ENCODE results near the gene NAPG. TPM values are rescaled to one million over a fixed set of nuclear protein-coding genes. Genes with fewer than 3 reads are reported as not detected.

NAPG gene
- total and polyA plus RNA-seq, 9 of the 15 experiments (the other 6 are each of a cell fraction or from before 2014, with no cell fraction given), result 31.6 to 63.3 (median 50.9) TPM

DNA sequence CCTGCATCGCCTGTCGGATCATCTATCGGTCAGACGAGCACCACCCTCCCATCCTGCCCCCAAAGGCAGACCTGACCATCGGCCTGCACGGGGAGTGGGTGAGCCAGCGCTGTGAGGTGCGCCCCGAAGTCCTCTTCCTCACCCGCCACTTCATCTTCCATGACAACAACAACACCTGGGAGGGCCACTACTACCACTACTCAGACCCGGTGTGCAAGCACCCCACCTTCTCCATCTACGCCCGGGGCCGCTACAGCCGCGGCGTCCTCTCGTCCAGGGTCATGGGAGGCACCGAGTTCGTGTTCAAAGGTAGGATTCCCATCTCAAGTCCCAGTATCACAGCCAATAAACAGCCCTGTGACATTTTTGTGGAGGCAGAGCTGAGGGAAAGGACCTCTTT, 40.4 kb upstream of the NAPG start:
- Histone ChIP-seq H3K4me1 (replicated peaks in 1 of 2; ENCODE audit: control insufficient read depth in 2 of 2, insufficient read depth in 2 of 2, low read length in 2 of 2) (no peaks in the 10 kb centered on the region), H2AFZ (ENCODE audit: low read depth, low read length) (no peak overlapping the region), H3K36me3 (ENCODE audit: control insufficient read depth, insufficient read depth, low read length) (no peaks in the 10 kb centered on the region), H3K4me2 (ENCODE audit: insufficient read depth, low read length) (no peak overlapping the region), H3K9ac (ENCODE audit: insufficient read depth in 1 of 2, low read depth in 2 of 2, low read length in 2 of 2) (no peak overlapping the region; a peak in 1 of 4 replicates), H3K9me1 (ENCODE audit: control insufficient read depth, insufficient read depth, low read length) (no peaks in the 10 kb centered on the region), H3K4me3 (no peak overlapping the region), H3K27me3 (ENCODE audit: control insufficient read depth in 2 of 2, insufficient read depth in 2 of 2, low read length in 2 of 2) (peaks cover 41 to 51% of the 10 kb centered on the region in 2 experiments), H3K27ac (ENCODE audit: extremely low read depth, low read depth, low read length) (no peak overlapping the region), H3K79me2 (ENCODE audit: control insufficient read depth, insufficient read depth, low read length) (no peaks in the 10 kb centered on the region), H3K9me3 (replicated peaks; ENCODE audit: control insufficient read depth, insufficient read depth, low read depth, low read length) (no peaks in the 10 kb centered on the region), H4K20me1 (replicated peaks; ENCODE audit: control insufficient read depth, insufficient read depth, low read length) (no peaks in the 10 kb centered on the region; the same call in 1 of the 2 replicates)
- in situ Hi-C loops (cut with MboI), result no loop called here
- intact Hi-C loops (cut with micrococcal nuclease), result no loop called here
- no peak for ATAC-seq
- no peak for FAIRE-seq
- POLR2A ChIA-PET, result no interaction called here
- BruUV-seq (replicated peaks), result no TSS peak
- TF ChIP-seq, protein P1, sequence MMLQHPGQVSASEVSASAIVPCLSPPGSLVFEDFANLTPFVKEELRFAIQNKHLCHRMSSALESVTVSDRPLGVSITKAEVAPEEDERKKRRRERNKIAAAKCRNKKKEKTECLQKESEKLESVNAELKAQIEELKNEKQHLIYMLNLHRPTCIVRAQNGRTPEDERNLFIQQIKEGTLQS (IDR thresholded peaks at IDR 0.05), result no peak
- TF ChIP-seq, protein P1 (CRISPR knock-in tag; conservative IDR thresholded peaks at IDR 0.05), result no peak
- no peak for TF ChIP-seq ZKSCAN8 (CRISPR knock-in tag; IDR thresholded peaks at IDR 0.05)
- TF ChIP-seq, protein P2, sequence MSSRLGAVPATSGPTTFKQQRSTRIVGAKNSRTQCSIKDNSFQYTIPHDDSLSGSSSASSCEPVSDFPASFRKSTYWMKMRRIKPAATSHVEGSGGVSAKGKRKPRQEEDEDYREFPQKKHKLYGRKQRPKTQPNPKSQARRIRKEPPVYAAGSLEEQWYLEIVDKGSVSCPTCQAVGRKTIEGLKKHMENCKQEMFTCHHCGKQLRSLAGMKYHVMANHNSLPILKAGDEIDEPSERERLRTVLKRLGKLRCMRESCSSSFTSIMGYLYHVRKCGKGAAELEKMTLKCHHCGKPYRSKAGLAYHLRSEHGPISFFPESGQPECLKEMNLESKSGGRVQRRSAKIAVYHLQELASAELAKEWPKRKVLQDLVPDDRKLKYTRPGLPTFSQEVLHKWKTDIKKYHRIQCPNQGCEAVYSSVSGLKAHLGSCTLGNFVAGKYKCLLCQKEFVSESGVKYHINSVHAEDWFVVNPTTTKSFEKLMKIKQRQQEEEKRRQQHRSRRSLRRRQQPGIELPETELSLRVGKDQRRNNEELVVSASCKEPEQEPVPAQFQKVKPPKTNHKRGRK (tag; IDR thresholded peaks at IDR 0.05), result no peak
- TF ChIP-seq TAL1 (IDR thresholded peaks at IDR 0.05), result no peak
- no peak for DNase-seq (ENCODE audit: extremely low read depth in 1 of 4, low spot score in 3 of 4)
- CTCF ChIA-PET (ENCODE audit: low intra/inter-chr PET ratio), result no interaction called here
- 2% methylated on average over 20 of the region's 20 CpGs for WGBS (ENCODE audit: insufficient coverage, low coverage, missing lambda C conversion rate)
